GM04503 (cell line): ENCODE data around the gene MAML2.

ENCODE experiments used
- DNase-seq: peaks from one replicate; pipeline ENCODE4 v3.0.0-alpha.2; 2012; ENCODE audit warnings: low read depth

MAML2 gene

GRCh38 chr11:96238563-96239135, 104.3 kb downstream of the MAML2 start:
- no peak for DNase-seq

GRCh38 chr11:96237766-96238266, 105.2 kb downstream of the MAML2 start:
- DNase-seq: no peak

GRCh38 chr11:96235751-96236150, 107.2 kb downstream of the MAML2 start:
- no peak for DNase-seq

DNA sequence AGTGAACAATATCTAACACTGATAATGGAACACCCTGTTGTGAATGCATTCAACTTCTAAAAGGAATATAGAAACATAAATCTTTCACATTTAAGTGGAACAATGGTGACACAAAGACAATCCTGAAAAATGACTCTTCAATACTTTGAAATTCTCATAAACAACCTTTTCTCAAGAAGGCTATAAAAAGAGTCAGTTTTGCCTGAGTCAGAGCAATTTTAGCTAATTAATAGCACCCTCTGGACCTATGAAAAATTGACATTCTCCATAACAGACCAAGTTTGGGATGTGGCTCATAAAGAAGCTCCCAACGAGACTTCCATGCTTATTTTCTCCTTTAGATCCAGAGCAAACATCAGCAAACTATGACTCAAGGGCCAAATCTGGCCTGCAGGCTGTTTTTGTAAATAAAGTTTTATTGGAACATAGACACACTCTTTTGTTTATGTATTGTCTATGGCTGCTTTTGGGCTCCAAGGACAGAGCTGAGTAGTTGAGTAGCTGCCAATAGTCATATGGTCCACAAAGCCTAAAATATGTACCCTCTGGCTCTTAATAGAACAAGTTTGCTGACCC, 108.0 kb downstream of the MAML2 start:
- DNase-seq: peak; percentile 81

DNA sequence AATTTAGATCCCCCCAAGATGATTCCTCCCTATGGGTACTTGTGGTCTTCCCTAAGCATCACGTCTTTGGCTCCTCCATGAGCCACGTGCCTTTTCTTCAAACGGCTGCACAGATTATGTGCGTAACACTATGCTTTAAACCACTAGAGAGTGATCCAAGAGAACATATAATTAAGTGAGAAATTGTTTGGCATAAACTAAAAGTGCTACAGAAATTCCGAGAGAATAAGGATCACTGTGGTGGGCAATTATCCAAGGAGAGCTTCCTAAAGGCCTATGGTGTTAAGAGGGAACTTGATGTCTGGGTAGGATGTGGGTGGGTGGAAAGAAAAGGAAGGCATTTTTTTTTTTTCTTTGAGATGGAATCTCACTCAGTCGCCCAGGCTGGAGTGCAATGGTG, 110.9 kb downstream of the MAML2 start:
- no peak for DNase-seq

- no peak for DNase-seq
Observed at GRCh38 chr11:96230686-96231085, 112.3 kb downstream of the MAML2 start.

DNA sequence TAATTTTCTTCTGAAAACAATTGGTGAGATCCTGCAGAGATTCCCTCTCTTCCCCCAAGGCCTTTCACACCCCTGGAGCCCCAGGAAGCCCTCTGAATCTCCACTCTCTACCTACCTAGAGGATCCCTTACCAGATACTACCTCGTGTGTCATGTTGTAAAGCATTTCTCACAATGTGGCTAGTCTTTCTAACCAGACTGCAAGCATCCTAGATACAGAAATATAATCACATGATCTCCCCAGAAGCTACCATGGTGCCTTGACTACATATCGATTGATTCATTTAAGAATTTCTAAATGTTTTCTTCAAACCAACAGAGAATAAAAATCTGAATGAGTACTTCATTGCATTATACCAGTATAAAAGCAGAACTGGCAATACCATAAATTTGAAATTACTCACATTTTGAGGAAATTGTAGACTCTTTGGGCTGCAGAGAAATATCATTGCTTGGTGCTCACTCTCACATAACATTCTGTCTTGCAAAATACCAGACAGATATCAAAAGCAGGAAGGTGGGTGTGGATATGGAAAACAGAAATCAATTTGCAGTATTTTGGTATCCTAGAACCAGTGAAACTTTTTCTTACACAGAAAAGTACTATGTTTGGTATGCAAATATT, 113.5 kb downstream of the MAML2 start:
- no peak for DNase-seq

- DNase-seq: no peak
Observed at GRCh38 chr11:96228910-96229309, 114.1 kb downstream of the MAML2 start.

GRCh38 chr11:96228473-96228891, 114.5 kb downstream of the MAML2 start:
- DNase-seq: no peak

- no peak for DNase-seq
Observed at GRCh38 chr11:96227244-96227643, 115.8 kb downstream of the MAML2 start.

GRCh38 chr11:96223083-96223482, 119.9 kb downstream of the MAML2 start:
- no peak for DNase-seq

GRCh38 chr11:96222102-96222501, 120.9 kb downstream of the MAML2 start:
- DNase-seq: no peak

DNA sequence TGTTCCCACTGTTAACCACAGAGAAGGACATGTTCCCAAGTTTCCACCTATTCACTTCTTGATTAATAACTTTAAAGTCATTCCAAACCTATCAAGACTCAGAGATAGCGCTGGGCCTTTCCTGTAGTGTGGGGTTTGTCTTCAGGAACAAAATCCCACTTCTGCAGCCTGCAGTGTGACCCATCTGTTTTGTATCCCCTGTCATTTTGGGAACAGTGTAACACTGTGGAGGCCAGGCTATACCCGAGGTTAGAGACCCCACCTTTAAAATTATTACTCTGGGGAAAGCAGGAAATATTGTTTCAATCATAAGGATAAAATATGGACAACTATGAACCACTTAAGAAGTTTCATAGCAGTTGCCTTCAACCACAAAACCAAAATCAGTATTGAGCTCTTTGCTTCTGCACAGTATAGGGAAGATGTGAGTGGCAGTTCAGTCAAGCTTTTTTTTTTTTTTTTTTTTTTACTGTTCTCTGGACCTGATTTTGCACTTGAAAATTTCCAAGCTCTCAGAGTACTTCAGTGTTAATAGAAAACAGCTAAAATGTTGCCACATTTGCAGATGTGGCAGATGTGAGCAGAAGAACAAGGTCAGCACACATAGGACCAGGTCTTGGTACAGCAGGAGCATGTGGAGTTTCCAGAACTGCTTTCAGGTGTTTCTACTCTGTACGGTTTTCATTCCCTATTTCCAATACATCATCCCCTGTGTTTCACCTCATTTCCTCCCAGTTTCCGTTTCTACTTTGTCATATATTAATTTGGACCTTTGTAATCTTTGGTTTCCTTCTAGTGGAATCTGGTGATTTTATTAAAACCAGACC, 121.5 kb downstream of the MAML2 start:
- no peak for DNase-seq

GRCh38 chr11:96219981-96220623, 122.9 kb downstream of the MAML2 start:
- peak; percentile 53 for DNase-seq

DNA sequence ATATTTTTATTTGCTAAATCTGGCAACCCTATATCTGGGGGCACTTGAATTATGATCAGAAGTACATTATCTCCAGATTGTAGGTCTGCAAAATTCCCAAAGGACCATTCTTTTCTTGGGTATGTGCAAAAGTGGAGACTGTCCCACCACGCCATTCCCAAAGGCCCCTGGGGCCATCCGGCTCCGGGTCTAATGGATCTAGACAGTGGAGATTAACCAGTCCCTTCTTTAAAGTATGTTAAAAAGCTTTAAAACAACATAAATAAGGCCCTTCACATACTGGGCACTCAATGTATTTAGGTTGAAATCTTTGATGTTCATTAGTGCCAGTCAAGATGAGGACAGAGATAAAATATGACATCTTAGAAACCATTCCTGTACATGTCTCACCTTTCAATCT, 124.1 kb downstream of the MAML2 start:
- DNase-seq: no peak

DNA sequence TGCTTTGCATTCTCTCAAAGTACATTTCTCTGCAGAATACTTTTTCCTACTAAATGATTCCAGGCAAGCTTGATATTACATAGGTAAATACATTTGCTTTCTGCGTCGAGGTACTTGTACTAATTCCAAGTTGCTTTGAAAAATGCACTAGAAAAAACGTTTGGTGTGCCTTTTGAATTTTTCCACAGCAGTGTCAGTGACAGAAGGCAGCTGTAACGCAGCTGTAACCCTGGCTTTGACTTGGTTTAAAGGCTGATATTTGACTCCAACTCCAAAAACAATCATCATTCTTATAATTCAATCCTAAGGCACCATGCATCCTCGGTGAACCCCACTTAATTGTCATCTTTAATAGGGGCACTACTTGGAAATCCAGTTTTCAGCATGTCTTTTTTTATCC, 125.0 kb downstream of the MAML2 start:
- no peak for DNase-seq

DNA sequence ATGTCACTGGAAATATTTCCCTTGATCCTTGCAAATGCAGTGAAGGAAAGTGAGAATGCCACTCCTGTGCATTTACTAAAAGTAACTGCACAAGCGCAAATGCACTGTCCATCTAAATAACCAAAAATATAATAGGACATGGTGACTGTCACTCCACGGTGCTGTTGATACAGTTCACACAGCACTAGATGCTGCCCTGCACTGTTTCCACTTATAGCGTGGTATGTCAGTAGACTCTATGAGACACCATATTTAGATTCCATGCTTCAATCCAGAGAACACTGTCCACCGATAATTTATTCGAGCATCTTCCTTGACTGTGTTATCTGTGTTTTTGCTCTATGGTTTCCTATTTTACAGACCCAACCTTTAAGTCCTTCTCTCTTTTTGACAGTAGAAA, 125.8 kb downstream of the MAML2 start:
- DNase-seq: no peak

- DNase-seq: no peak
Observed at GRCh38 chr11:96215826-96216225, 127.2 kb downstream of the MAML2 start.

DNA sequence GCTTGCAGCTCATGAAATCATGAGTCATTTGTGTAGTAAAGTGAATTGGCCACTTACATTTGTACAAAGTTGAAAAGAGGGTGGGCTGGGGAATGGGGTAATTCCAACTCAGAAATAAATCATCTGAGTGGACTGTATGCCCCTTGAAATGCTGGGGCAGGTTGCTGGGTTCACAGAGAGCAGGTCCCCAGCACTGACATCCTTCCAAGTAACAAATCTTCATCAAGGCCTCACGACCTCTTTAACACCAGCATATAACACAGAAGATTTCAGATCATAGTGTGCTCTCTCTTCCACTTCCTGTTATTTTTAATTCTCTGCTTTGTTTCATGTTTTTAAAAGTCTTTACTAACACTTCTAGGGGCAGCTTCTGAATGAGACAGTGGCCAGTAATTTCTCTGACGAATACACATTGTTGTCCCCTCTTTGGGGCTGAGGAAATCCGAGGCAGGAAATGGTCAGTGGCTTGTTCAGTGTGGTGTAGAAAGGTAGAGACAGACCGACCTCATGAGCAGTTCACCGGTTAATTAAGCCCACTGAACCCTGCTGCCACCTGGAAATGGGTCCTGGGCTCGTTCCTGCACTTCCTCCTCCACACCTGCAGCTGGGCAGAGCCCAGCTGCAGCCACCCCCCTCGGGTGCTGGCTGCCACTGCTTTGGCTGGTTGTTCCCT, 127.7 kb downstream of the MAML2 start:
- DNase-seq: no peak

DNA sequence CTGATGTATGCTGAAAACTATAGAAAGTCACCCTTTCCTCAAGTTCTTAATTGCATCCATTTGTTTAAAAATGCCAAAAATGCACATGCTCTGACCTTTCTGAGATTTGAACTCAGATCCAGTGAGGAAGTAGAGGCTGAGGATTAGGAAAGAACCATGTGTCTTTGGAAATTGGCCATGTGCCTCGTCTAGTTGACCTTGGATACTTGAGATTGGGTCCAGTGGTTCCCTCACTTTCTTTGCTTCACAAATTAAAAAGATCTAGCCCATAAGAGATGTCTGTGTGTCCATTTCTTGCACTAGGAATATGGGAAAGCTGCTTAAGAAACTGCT, 128.3 kb downstream of the MAML2 start:
- DNase-seq: no peak

GRCh38 chr11:96213500-96213899, 129.5 kb downstream of the MAML2 start:
- peak; percentile 54 for DNase-seq

DNA sequence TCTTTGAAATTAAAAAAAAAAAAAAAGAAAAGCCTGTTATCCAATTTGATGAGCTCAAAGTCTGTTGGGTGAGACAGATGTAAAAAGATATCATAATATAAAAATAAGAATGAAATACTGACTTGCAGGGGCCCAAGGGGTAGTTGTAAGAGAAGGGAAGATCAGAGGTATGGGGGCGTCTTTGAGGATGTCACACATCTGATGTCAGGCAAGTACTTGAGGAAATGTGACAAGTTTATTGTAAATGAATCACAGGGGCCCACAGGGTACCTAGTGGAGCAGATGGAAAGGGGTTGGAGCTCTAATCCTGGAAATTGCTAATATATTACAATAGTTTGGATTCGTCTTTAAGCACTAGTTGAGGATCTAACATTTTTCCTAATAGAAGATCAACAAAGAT, 131.6 kb downstream of the MAML2 start:
- no peak for DNase-seq
